ENCODE data around the gene ELFN1.
A peak's percentile ranks its signal among the peaks of the same experiment; 100 is the strongest.

The ELFN1 gene

DNA sequence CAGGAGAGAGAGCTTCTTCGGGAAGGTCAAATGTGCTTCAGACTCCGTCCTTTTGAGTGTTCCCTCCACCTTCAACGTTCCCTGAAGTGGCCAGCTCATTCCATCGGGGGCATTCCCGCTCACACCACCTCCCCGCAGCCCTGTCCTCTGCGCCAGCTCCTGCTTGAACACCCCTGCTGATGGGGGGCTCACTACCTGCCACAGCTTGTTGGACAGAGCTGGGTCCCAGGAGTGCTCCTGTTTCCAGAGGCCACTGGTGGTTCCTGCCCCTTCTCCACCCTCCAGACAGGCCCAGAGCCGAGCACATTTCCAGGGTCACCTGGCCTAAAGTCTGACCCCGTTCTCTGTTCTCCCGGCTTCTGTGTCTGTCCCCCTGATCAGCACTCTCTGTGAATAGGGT, 67.4 kb downstream of the ELFN1 start:
- DNase-seq (ENCODE audit: insufficient read length, low spot score) (no peak), FAIRE-seq (no peak)

DNA sequence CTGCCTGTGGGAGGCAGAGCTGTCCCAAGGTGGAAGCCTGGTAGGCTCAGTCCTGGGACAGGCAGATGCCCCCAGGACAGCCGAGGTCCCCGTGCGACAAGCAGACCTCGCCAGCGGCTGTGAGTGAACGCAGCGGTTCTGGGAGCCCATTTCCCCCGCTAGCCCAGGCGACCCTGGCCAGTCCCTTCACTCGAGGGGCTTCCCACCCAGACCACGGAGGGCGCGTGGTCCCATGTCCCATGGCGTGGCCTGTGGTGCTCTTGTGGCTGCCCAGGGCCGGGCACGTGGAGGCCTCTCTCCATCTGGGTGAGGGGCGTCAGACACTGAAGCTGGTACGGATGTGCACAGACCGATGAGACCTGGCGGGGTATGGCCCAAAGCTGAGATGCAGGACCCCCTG, 67.9 kb downstream of the ELFN1 start:
- FAIRE-seq (no peak), DNase-seq (ENCODE audit: insufficient read length, low spot score) (no peak)

DNA sequence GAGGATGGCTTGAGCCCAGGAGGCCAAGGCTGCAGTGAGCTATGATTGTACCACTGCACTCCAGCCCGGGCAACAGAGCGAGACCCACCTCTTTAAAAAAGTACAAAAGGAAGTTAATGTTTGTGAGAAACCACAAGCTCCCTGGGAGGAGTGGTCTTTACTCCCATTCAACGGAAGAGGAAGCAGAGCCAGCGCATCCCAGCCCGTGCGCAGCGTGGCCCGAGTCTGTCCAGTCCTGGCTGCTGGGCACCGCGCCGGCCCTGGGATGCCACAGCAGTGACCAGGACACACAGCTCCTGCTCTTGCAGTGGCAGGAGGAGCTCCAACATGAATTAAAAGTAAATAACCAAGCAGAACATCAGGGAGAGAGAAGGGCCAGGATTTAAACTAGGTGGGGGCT, 68.4 kb downstream of the ELFN1 start:
- FAIRE-seq (no peak), DNase-seq (ENCODE audit: insufficient read length, low spot score) (no peak)

DNA sequence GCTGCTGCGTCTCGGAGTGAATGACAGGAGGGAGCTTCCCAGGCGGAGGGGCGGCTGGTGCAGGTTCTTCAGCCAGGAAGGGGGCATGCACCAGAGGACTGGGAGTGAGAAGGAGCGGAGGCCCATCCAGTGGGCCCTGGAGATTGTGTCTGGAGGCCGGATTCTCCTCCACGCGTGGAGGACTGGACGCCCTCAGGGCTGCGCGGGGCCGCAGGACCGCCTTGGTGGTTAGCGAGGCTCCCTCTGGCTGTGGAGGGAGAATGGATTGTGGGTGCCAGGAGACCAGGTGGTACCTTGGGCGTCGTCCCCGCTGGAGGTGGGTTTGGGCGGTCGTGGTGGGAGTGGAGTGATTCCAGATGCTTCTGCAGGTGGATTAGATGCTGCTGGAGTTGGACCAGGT, 68.9 kb downstream of the ELFN1 start:
- no peak for FAIRE-seq
- no peak for DNase-seq (ENCODE audit: insufficient read length, low spot score)

DNA sequence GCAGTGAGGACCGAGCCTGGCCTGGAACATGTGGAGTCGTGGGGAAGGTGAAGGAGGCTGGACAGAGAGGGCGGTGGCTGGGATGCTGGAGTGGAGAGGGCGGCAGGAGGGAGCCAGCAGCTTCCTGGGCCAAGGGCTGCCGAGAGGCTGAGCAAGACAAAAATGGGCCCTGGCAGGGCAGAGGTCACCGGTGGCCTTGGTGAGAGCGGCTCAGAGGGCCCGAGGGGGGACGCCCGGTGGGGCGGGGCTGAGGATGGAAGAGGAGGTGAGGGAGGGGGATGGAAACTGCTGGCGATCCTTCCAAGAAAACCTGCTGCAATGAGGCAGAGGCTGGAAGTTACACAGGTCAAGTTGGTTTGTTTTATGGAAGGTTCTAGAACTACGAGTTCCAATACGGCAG, 69.5 kb downstream of the ELFN1 start:
- DNase-seq (ENCODE audit: insufficient read length, low spot score) = no peak
- no peak for FAIRE-seq

DNA sequence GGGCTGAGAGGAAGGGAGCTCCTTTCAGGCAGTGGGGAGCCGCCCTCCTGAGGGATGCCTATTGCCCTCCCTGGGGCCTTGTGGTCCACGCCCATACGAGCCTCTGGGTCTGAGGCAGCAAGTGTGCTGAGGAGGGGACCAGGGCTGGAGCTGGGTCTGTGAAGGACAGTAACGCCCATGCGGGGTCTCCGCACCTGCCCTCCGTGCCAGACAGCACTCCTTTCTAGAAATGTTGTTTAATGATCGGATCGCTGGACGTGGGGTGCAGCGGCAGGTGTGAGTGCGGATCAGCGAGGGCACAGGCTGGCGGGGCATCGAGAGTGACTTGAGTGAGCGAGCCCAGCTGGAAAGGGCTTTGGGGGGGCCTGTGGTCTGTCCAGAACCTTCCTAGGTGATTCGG, 70.1 kb downstream of the ELFN1 start:
- FAIRE-seq (no peak), DNase-seq (ENCODE audit: insufficient read length, low spot score) (no peak)

DNA sequence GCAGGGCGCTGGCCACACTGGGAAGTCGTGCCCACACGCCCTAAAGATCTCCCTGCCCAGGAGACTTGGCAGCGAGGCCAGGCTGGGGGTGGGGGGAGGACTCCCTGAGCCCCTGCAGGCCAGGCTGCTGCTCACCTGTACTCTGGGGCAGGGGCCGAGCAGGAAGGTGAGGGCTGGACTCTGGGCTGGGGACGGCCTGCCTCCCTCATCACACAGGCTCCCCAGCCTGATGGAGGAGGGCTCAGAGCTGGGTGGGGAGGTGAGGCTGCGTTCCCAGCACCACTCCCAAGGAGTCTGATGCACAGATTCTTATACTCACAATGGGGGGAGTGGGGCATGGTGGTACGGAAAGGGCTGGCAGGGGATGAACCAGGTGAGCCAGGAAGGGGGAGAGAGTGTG, 71.2 kb downstream of the ELFN1 start:
- DNase-seq (ENCODE audit: insufficient read length, low spot score) (no peak), FAIRE-seq (no peak)

DNA sequence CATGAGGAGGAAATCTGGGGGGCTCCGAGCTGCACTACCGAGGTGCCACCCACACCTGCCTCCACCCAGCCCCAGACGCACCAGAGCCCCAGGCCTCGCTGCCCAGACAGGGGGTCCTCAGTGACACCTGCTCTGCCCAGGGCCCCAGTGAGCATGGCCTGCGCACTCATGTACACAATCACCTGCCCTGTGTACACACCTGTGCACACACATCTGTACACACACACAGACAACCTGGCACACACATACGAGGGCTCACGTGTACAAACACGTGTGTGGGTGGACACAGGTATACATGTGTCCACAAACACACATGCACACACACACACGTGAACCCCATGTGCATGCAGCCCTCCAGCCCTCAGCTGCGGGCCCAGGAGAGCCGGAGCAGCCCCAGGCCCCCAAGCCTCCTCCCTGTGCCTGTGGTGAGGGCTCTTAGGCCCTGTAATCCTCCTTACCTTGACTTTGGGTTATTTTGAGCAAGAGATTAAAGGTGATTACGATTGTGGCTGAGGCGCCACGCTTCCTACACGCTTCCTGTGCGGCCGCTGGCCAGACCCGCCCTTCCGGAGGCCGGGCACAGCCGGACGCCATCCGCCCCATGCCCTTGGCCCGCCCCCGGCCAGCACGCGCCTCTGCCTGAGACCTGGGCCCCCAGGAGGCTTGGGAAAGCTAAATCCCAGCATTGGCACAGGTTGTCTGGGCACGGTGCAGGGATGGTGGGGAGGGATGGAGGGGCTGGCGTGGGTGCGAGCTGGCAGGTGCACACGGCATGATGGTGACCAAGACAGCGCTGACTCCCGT, 71.9 kb downstream of the ELFN1 start:
- FAIRE-seq (peak; percentile 71), DNase-seq (ENCODE audit: insufficient read length, low spot score) (no peak)

DNA sequence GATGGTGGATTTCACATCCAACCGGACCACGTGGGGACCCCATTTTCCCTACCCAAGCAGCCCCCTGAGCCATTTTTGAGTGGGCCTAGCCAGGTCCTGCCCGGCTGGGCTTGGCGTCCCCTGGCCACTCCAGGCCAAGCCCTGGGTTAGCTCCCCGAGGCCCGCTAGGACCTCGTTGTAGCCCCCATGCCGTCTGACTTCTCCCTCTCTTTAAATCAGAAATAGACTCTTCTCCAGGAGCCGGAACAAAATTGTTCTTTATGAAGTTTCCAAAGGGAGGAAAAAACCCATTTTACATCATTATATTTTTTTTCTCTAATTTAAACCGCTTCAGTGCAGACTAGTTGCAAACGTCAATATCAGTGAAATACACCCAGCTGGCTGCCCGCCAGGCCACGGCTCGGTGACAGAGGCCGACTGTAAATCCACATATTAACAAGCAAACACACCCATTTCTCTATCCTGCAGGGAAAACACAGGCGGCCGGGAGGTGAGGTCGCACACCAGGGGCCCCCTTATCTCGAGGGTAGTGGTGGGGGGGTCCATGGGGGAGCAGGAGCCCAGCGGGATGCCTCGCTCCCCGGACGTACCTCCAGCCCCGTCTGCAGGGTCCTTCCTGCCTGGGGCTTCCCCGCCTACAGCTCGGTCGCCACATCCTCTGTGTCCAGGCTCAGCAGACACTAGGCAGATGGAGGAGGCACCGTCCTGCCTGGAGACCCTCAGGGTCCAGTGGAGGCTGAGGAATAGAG, 72.7 kb downstream of the ELFN1 start:
- peak; percentile 48 for DNase-seq (ENCODE audit: insufficient read length, low spot score)

DNA sequence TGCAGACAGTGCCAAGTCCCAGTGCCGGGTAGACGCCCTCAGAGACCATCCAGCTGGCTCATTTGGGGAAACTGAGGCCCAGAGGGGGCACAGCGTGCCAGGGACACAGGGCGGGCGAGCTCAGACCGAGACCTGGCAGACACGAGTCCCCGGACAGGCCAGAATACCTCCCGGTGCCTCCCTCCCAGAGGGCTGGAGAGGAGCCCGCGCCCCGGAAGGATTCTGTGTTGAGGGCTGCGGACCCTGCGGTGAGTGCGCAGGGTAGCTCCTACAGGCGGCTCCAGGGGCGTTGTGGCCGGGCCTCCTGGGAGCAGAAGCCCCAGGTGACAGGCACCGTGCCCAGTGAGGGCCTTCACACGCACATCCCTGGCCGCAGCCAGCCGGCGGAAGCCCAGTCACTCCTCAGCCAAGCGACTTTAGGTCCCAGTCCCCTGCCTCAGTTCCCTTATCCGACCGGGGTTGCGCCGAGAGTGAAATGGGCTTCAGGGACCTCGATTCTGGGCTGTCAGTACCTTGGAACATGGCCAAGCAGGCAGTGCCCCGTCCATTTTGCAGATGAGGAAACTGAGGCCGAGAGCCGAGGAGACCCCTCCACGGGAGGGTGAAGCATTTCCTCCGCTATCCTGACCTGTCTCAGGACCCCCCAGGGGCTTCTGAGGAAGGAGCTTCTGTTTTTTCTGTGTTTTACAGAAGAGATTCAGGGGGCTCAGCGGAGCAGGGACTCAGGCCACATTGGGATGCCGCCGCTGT, 73.6 kb downstream of the ELFN1 start:
- DNase-seq (ENCODE audit: insufficient read length, low spot score) (no peak), FAIRE-seq (no peak)

More for the DNA sequence above, 72.7 kb downstream of the ELFN1 start:
- FAIRE-seq = no peak

DNA sequence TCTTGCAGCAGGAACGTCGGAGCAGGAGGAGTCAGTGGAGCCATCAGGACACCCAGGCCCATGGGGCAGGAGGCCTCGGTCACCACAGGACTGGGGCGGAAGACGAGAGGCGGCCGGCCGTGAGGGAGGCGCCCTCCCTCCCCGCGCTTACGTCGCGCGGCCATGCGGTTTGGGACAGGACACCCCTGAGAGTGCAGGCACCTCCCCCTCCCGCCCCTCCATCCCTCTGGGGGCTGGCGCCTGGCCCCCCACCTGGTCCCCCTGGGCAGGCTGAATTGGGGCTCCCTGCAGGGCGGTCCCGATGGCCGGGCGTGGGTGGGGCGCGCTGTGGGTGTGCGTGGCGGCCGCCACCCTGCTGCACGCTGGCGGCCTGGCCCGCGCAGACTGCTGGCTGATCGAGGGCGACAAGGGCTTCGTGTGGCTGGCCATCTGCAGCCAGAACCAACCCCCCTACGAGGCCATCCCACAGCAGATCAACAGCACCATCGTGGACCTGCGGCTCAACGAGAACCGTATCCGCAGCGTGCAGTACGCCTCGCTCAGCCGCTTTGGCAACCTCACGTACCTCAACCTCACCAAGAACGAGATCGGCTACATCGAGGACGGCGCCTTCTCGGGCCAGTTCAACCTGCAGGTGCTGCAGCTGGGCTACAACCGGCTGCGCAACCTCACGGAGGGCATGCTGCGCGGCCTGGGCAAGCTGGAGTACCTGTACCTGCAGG, 74.4 kb downstream of the ELFN1 start:
- FAIRE-seq (peak; percentile 67), DNase-seq (ENCODE audit: insufficient read length, low spot score) (no peak)

DNA sequence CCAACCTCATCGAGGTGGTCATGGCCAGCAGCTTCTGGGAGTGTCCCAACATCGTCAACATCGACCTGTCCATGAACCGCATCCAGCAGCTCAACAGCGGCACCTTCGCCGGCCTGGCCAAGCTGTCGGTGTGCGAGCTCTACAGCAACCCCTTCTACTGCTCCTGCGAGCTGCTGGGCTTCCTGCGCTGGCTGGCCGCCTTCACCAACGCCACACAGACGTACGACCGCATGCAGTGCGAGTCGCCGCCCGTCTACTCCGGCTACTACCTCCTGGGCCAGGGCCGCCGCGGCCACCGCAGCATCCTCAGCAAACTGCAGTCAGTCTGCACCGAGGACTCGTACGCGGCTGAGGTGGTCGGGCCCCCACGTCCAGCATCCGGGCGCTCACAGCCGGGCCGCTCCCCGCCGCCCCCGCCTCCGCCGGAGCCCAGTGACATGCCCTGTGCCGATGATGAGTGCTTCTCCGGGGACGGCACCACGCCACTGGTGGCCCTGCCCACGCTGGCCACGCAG, 75.0 kb downstream of the ELFN1 start:
- FAIRE-seq (no peak), DNase-seq (ENCODE audit: insufficient read length, low spot score) (no peak)

DNA sequence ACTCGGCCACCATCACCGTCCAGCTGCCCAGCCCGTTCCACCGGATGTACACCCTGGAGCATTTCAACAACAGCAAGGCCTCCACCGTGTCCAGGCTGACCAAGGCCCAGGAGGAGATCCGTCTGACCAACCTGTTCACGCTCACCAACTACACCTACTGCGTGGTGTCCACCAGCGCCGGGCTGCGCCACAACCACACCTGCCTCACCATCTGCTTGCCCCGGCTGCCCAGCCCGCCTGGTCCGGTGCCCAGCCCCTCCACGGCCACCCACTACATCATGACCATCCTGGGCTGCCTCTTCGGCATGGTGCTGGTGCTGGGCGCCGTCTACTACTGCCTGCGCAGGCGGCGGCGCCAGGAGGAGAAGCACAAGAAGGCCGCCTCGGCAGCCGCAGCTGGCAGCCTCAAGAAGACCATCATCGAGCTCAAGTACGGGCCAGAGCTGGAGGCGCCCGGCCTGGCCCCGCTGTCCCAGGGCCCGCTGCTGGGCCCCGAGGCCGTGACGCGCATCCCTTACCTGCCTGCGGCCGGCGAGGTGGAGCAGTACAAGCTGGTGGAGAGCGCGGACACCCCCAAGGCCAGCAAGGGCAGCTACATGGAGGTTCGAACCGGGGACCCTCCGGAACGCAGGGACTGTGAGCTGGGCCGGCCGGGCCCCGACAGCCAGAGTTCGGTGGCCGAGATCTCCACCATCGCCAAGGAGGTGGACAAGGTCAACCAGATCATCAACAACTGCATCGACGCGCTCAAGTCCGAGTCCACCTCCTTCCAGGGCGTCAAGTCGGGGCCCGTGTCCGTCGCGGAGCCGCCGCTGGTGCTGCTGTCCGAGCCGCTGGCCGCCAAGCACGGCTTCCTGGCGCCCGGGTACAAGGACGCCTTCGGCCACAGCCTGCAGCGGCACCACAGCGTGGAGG, 75.8 kb downstream of the ELFN1 start:
- FAIRE-seq (no peak), DNase-seq (ENCODE audit: insufficient read length, low spot score) (no peak)

DNA sequence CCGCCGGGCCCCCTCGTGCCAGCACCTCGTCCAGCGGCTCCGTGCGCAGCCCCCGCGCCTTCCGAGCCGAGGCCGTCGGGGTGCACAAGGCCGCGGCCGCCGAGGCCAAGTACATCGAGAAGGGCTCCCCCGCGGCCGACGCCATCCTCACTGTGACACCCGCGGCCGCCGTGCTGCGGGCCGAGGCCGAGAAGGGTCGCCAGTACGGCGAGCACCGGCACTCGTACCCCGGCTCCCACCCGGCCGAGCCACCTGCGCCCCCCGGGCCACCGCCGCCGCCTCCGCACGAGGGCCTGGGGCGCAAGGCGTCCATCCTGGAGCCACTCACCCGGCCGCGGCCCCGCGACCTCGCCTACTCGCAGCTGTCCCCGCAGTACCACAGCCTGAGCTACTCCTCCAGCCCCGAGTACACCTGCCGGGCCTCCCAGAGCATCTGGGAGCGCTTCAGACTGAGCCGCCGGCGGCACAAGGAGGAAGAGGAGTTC, 76.5 kb downstream of the ELFN1 start:
- no peak for DNase-seq (ENCODE audit: insufficient read length, low spot score)
- no peak for FAIRE-seq

DNA sequence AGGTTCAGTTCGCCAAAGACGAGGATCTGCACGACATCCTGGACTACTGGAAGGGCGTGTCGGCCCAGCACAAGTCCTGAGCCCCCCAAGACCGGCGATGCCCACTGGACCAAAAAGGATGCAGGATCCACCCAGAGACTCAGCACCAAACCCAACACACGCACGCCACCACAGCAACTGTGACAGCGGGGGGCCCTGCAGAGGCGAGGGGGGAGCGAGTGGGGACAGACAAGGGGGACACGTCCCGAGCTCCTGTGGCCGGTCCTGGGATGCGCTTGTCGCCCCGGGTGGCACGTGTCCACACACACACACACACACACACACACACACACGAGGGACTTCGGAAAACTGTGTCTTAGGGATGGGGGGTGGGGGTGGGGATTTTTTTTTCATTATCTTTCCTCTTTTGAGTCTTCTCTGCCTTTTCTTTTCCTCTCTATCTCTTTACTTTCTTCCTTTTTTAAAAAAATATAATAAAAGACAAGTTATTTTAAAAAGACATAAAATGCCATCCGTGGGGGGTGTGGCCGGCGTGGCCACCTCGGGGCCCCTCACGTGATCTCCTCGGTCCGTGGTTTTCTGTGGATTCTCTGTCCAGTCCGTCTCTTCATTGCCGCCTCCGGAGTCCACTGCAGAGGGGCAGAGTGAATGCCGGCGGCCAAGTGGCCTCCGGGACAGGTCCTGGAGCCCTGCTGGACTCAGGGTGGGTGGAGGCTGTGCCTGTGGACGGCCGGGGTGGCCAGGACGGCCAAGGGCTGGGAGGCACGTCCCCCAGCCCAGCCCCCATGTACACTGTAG, 77.1 kb downstream of the ELFN1 start:
- FAIRE-seq = no peak
- no peak for DNase-seq (ENCODE audit: insufficient read length, low spot score)

DNA sequence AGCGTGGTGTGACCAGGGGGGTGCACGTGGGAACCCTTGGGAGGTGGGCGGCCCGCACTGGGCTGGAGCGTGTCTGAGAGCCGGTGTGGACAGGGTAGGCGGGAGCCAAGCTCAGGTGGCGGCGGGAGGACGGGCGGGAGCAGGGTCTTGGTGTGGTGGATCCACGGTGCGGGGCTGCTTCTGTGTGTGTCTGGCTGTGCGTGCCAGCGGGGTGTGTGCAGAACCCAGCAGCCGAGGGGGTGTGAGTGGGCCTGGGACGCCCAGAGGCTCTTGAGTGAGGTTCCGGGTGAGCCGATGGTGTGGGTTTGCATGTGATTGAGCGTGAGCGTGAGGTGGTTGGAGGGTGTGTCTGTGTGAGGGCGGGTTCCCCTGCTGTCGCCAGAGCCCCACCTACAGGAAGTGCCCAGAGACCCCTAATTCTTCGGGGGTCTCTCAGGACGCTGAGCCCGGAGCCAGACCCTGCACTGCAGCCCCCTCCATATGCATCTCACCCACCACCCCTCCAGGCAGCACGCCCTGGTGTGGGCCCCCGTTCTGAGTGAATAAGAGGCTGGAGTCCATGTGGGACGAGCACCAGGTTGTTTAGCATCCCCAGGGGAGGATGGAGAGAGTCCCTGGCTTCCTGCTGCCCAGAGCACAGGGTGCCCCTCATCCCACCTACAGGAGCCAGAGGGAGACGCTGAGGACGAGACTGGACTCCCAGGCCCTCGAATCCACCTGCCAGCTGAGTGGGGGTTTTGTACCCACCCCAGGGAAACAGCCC, 78.2 kb downstream of the ELFN1 start:
- FAIRE-seq = no peak
- no peak for DNase-seq (ENCODE audit: insufficient read length, low spot score)

DNA sequence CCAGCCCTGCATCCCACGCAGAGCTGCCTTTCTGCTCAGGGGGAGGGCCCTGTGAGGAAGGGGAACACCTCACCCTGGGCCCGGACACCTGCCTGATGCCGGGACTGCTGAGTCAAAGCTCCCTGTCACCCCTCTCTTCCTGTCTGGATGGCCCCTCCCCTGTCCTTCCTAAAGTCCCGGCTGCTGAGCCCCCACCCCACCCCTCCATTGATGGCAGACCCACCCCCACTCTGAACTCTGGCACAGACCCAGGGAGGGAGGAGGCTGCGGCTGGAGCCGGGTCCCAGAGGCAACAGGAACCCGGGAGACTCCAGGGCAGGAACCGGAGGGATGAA, 78.7 kb downstream of the ELFN1 start:
- FAIRE-seq = no peak
- no peak for DNase-seq (ENCODE audit: insufficient read length, low spot score)

DNA sequence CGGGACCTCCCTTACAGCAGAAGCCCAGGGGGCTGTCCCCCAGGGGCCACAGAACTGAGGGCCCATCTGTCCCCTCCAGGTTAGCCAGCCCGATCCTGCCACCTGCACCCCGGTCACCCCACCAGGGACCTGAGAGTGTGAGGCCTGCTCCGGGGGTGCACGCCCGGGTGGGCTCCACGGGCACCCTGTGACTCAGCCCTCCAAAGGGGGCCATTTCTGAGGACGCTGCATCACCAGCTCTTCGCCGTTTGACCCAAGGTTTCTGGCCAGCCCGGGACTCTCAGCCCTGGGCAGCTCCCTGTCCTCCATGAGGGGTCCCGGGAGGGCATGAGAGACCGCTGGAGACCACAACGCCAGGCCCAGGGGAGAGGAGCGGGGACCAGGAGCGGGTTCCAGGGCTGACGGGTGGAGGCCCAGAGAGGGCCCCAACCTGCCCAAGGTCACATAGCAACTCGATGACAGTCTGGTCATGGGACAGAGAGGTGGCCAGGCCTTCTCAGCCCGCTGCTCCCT, 79.3 kb downstream of the ELFN1 start:
- DNase-seq (ENCODE audit: insufficient read length, low spot score) = no peak
- no peak for FAIRE-seq
